Neural crest cell (in vitro differentiated cells): ENCODE data around the gene CKB. TPM values are rescaled to one million over a fixed set of nuclear protein-coding genes. Genes with fewer than 3 reads are reported as not detected.

ENCODE experiments used
- DNase-seq: peaks from one replicate; pipeline ENCODE4 v3.0.0; 2021; ENCODE audit warnings: low read depth, mixed read lengths, low spot score
- H3K27ac Mint-ChIP-seq: one replicate; pipeline ENCODE4 v1.8.0; 2021; ENCODE audit warnings: mild to moderate bottlenecking, mixed read lengths; ENCODE audit not compliant: unreplicated experiment
- H3K27me3 Mint-ChIP-seq: 2 replicates; pipeline ENCODE4 v1.8.0; 2021; ENCODE audit warnings: low read depth, mild to moderate bottlenecking, mixed read lengths
- H3K36me3 Mint-ChIP-seq: 2 replicates; pipeline ENCODE4 v1.8.0; 2021; ENCODE audit warnings: low read depth, mild to moderate bottlenecking, mixed read lengths
- H3K4me1 Mint-ChIP-seq: 2 replicates; pipeline ENCODE4 v1.8.0; 2021; ENCODE audit warnings: mixed read lengths
- H3K4me3 Mint-ChIP-seq: one replicate; pipeline ENCODE4 v1.8.0; 2021; ENCODE audit warnings: mild to moderate bottlenecking, mixed read lengths
- H3K9me3 Mint-ChIP-seq: 2 replicates; pipeline ENCODE4 v1.8.0; 2021; ENCODE audit warnings: mixed read lengths
- total RNA-seq: library from RNA; stranded (reverse); gene quantifications from 2 replicates; pipeline ENCODE4 v1.2.1, GENCODE V29; 2021
- TF ChIP-seq, protein P1 (sequence below): fragments of 200-600 bp; sonication (generic); conservative IDR thresholded peaks from 2 replicates; pipeline ENCODE4 v1.5.0; 2021; ENCODE audit warnings: antibody characterized with exemption, mild to moderate bottlenecking

Gene CKB
- total RNA-seq, 1 donor from 2014 or later, result 996 TPM

DNA sequence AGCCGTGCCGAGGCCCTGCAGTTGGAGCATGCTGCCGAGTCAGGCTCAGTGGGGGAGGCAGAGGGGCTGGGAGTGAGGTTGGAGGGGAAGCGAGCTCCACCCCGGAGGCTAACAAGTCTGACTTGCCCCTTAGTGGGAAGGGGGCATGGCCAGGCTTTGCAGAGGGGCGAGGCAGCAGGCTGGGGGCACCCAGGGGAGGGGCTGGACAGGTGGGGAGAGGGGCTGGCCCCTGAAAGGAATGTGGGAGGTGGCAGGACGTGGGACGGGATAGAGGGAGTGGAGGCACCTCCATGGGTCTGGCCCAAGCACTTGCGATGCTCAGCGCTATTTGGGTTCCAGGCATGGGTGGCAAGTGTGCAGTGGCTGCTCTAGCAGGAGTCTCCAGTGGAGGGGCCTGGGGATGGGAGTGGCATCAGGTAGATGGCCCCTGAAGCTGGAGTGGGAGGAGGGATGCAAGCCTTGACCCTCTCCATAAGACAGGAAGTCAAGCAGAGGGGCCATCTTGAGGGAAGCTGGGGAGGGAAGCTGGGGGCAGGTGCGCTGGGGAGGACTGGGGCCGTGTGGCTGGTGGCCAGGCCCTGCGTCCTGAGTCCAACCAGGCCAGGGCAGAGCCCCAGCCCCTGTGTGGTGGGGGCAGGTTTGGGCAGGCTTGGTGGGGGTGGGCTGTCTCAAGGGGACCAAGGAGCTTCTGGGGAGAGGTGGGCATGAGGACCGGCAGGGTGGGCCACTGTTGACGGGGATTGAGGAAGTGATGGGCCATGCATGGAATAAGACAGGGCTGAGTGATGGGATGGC is 9.0 kb upstream of the CKB start:
- TF ChIP-seq, protein P1, sequence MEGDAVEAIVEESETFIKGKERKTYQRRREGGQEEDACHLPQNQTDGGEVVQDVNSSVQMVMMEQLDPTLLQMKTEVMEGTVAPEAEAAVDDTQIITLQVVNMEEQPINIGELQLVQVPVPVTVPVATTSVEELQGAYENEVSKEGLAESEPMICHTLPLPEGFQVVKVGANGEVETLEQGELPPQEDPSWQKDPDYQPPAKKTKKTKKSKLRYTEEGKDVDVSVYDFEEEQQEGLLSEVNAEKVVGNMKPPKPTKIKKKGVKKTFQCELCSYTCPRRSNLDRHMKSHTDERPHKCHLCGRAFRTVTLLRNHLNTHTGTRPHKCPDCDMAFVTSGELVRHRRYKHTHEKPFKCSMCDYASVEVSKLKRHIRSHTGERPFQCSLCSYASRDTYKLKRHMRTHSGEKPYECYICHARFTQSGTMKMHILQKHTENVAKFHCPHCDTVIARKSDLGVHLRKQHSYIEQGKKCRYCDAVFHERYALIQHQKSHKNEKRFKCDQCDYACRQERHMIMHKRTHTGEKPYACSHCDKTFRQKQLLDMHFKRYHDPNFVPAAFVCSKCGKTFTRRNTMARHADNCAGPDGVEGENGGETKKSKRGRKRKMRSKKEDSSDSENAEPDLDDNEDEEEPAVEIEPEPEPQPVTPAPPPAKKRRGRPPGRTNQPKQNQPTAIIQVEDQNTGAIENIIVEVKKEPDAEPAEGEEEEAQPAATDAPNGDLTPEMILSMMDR, result no peak
- Mint-ChIP-seq H3K27ac (no peak overlapping the region), H3K9me3 (no peaks in the 10 kb centered on the region), H3K4me1 (peaks cover 28% of the 10 kb centered on the region), H3K36me3 (no peaks in the 10 kb centered on the region), H3K27me3 (no peaks in the 10 kb centered on the region), H3K4me3 (peak overlapping the region; percentile 70)
- no peak for DNase-seq

GRCh38 chr14:103530831-103531230 is 8.2 kb upstream of the CKB start:
- no peaks in the 10 kb centered on the region for H3K36me3 Mint-ChIP-seq
- no peaks in the 10 kb centered on the region for H3K27me3 Mint-ChIP-seq
- H3K27ac Mint-ChIP-seq, result no peak overlapping the region
- no peak for DNase-seq
- peaks cover 28% of the 10 kb centered on the region for H3K4me1 Mint-ChIP-seq
- H3K9me3 Mint-ChIP-seq, result no peaks in the 10 kb centered on the region
- TF ChIP-seq, protein P1, result no peak
- peak overlapping the region; percentile 93 for H3K4me3 Mint-ChIP-seq

DNA sequence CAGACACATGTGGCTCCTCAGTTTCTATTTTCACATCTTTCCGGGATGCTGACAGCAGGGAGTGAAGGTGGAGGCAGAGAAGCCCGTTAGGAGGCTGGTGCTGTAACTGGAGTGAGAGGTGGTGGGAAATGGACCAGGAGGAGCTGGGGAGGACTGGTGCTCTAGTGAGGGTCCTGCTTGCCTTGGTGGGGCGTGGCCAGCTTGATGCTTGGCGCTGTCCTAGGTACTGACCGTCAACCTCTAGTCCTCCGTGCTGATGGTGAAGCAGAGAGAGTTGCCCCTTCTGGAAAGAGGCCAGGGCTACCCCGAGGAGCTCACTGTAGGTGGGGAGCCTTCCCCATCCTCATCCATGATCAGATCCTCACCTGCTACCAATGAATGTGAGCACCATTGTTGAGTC is 7.8 kb upstream of the CKB start:
- Mint-ChIP-seq H3K4me1 (peaks cover 28% of the 10 kb centered on the region), H3K4me3 (peak overlapping the region; percentile 93), H3K27me3 (no peaks in the 10 kb centered on the region), H3K27ac (no peak overlapping the region), H3K9me3 (no peaks in the 10 kb centered on the region), H3K36me3 (no peaks in the 10 kb centered on the region)
- TF ChIP-seq, protein P1, result no peak
- DNase-seq, result no peak

- H3K4me3 Mint-ChIP-seq, result peak overlapping the region; percentile 93
- peak overlapping the region; percentile 91 for H3K27ac Mint-ChIP-seq
- H3K4me1 Mint-ChIP-seq, result peaks cover 28% of the 10 kb centered on the region
- H3K27me3 Mint-ChIP-seq, result peaks cover 3% of the 10 kb centered on the region
- no peaks in the 10 kb centered on the region for H3K9me3 Mint-ChIP-seq
- H3K36me3 Mint-ChIP-seq, result no peaks in the 10 kb centered on the region
- TF ChIP-seq, protein P1, result no peak
- DNase-seq, result no peak
Measured at GRCh38 chr14:103529383-103530365, 7.0 kb upstream of the CKB start.

GRCh38 chr14:103528587-103529382 is 6.2 kb upstream of the CKB start, which contains the start of gene TRMT61A:
TRMT61A (plus strand) TSS chr14:103529196; CDS start chr14:103529979, 783 bp downstream.
- no peaks in the 10 kb centered on the region for H3K9me3 Mint-ChIP-seq

More at GRCh38 chr14:103528587-103529382, 6.2 kb upstream of the CKB start, which contains the start of gene TRMT61A:
- Mint-ChIP-seq H3K27me3 (peaks cover 6% of the 10 kb centered on the region), H3K4me1 (peaks cover 32% of the 10 kb centered on the region), H3K36me3 (no peaks in the 10 kb centered on the region), H3K4me3 (peak within 1 kb of the TSS; percentile 93), H3K27ac (peak within 1 kb of the TSS; percentile 99)
- DNase-seq, result peak; percentile 70
- TF ChIP-seq, protein P1, result no peak
